AG09319 (cell line): ENCODE results near the gene MARCO.

Experiments
- DNase-seq: peaks from one replicate; pipeline ENCODE4 v3.0.0-alpha.2; 2010; ENCODE audit warnings: low read depth; ENCODE audit errors: extremely low read depth
- CTCF ChIP-seq: IDR thresholded peaks from 2 replicates; pipeline ENCODE4 v1.5.1; 2011; ENCODE audit warnings: low read depth, mild to moderate bottlenecking, inconsistent platforms, low read length, moderate library complexity

MARCO gene

GRCh38 chr2:118968961-118969733 lies 27.2 kb downstream of the MARCO start:
- DNase-seq, result no peak
- TF ChIP-seq CTCF, result no peak

GRCh38 chr2:118969734-118970395 lies 27.9 kb downstream of the MARCO start:
- no peak for TF ChIP-seq CTCF

GRCh38 chr2:118970396-118971135 lies 28.6 kb downstream of the MARCO start:
- no peak for TF ChIP-seq CTCF
- no peak for DNase-seq

More at GRCh38 chr2:118969734-118970395, 27.9 kb downstream of the MARCO start:
- DNase-seq, result no peak

- TF ChIP-seq CTCF, result no peak
- DNase-seq, result no peak
Observed at GRCh38 chr2:118971245-118972122, 29.5 kb downstream of the MARCO start.

GRCh38 chr2:118973542-118973951 lies 31.6 kb downstream of the MARCO start:
- peak; percentile 4 for DNase-seq
- no peak for TF ChIP-seq CTCF

- TF ChIP-seq CTCF, result no peak
- DNase-seq, result peak; percentile 2
Observed at GRCh38 chr2:118974103-118974993, 32.4 kb downstream of the MARCO start.
